Tongue (tissue), 2 donors: Measurements from ENCODE around the gene CYFIP2. TPM values are rescaled to one million over a fixed set of nuclear protein-coding genes. Genes with fewer than 3 reads are reported as not detected.
"Not testable (repeated sequence)": the region's sequence is repeated elsewhere in the genome, so short reads cannot be mapped to it uniquely, and the experiment has no call there.

Source experiments
- DNase-seq: peaks from one replicate; pipeline ENCODE4 v3.0.0-alpha.2; 2015
- total RNA-seq: library from RNA; depleted of rRNA; stranded (reverse); fragments of >200 nt; gene quantifications from one replicate; pipeline ENCODE4 v1.2.3, GENCODE V29; 2014

The CYFIP2 gene
- total RNA-seq, 1 donor from 2014 or later = 5.4 TPM

DNA sequence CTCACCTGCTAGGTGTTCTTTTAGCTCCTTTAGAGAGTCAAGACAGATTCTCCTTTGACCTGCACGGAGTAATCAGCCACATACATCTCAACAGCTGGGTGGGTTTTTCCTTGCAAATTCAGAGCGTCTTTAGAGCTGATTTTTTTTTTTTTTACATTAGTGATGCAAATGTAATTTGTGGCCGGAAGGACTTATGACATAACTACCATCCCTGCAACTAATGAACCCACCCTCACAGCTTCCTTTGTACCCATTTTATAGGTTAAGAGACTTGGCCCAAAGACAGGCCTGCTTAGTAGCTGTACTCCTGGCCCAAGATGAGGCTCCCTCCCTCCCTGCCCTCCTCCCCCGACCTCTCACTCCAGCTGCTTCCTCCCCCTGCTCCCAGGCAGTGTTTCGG, 124.2 kb downstream of the CYFIP2 start:
- DNase-seq = no peak

GRCh38 chr5:157390551-157391297, 124.8 kb downstream of the CYFIP2 start:
- DNase-seq = no peak

- DNase-seq = no peak
These were observed 132.4 kb downstream of the CYFIP2 start for GRCh38 chr5:157398305-157398704.

DNA sequence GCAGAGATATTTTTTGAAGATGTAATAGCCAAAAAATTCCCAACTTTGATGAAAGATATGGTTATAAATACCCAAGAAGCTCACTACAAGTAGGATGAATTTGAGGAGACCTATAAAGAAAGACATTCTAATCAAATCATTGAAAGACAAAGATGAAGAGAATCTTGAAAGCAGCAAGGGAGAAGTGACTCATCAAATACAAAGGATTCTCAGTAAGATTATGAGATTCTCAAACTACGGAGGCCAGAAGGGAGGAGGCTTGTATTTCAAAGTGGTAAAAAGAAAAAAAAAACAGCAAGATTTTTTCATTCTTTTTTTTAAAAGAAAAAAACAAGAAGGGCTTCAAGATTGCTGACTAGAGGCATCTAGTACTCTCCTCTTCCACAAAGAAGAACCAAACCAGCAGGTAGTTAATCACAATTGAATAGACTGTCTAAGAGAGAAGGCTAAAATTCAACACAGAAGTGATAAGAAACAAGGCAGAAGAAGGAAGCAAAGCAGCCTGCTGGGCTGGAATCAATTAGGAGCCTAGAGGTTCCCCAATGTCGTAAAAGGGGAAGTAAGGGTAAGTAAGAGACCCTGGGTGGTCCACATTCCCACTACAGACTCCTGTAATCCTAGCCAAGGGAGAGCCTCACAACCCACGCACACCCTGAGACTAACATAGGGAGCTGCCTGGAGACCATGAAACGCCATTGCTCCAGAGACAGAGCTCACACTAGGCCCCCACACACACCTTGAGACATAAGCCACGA, 135.0 kb downstream of the CYFIP2 start:
- no peak for DNase-seq

- DNase-seq = no peak
These were observed 149.9 kb downstream of the CYFIP2 start for GRCh38 chr5:157415838-157416237.

GRCh38 chr5:157419521-157419920, 153.6 kb downstream of the CYFIP2 start:
- not testable (repeated sequence) for DNase-seq

DNA sequence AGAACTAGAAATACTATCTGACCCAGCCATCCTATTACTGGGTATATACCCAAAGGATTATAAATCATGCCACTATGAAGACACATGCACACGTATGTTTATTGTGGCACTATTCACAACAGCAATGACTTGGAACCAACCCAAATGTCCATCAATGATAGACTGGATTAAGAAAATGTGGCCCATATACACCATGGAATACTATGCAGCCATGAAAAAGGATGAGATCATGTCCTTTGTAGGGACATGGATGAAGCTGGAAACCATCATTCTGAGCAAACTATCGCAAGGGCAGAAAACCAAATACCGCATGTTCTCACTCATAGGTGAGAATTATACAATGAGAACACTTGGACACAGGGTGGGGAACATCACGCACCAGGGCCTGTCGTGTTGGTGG, 164.0 kb downstream of the CYFIP2 start:
- not testable (repeated sequence) for DNase-seq

GRCh38 chr5:157431544-157432200, 165.7 kb downstream of the CYFIP2 start:
- DNase-seq = peak; percentile 82

GRCh38 chr5:157434096-157434495, 168.2 kb downstream of the CYFIP2 start:
- no peak for DNase-seq

DNA sequence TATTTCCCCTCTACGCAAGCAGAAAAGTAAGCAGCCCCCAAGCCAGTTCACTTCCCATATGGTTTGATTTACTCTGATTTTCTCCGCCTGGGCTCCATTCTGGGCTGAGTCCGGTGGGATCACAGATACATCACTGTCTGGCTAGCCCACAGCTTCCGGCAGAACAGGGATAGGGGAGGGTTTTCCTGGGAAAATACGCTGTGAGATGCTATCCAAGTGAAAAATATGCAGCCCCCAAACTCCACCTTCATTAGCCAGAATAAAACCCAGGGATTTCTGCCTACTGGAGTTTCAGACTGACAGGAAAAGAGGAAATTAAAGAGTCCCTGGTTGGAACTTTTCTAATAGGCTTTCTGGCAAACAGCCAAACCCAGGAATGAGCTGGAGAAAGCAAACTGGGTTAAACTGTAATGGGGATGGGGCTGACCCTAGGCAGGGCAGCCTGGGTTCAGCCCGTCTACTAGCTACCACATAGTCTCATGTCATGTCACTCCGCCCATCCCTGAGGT, 177.2 kb downstream of the CYFIP2 start:
- DNase-seq = peak; percentile 83

- DNase-seq = no peak
These were observed 178.3 kb downstream of the CYFIP2 start for GRCh38 chr5:157444224-157444623.

Other genes with a start within 250 kb of the CYFIP2 start
- gene HAVCR1, start 207.0 kb upstream of the CYFIP2 start, total RNA-seq = not detected
- gene HAVCR2, start 157.1 kb upstream of the CYFIP2 start, total RNA-seq = 2.8 TPM
- gene MED7, start 123.3 kb upstream of the CYFIP2 start, total RNA-seq = 17.2 TPM
- not detected for gene GARIN3, start 99.9 kb upstream of the CYFIP2 start, total RNA-seq
- gene ITK, start 85.3 kb upstream of the CYFIP2 start, total RNA-seq = 4.4 TPM
- 2.1 TPM for gene NIPAL4, start 194.1 kb downstream of the CYFIP2 start, total RNA-seq